Measurements from ENCODE around the gene CHEK1.
"Not testable (repeated sequence)": the region's sequence is repeated elsewhere in the genome, so short reads cannot be mapped to it uniquely, and the experiment has no call there.

CHEK1 gene

GRCh38 chr11:125701858-125702621, 77.1 kb downstream of the CHEK1 start:
- no peak for DNase-seq

- not testable (repeated sequence) for DNase-seq
Observed at GRCh38 chr11:125704686-125705085, 79.7 kb downstream of the CHEK1 start.

GRCh38 chr11:125720781-125721180, 95.8 kb downstream of the CHEK1 start:
- no peak for DNase-seq

- DNase-seq, result no peak
Observed at GRCh38 chr11:125724125-125724524, 99.2 kb downstream of the CHEK1 start.
